OCI-M1 (cell line): ENCODE results near the gene LTBP4.

Source experiments
- DNase-seq: peaks from one replicate; lab custom pipeline; 2025; lab: John Stamatoyannopoulos, UW

The LTBP4 gene

GRCh38 chr19:40597329-40597838, 3.8 kb upstream of the LTBP4 start:
- DNase-seq, result no peak

GRCh38 chr19:40598121-40598917, 2.9 kb upstream of the LTBP4 start:
- DNase-seq, result peak; percentile 96

GRCh38 chr19:40598918-40599307, 2.3 kb upstream of the LTBP4 start:
- DNase-seq, result no peak

GRCh38 chr19:40599331-40599901, 1.8 kb upstream of the LTBP4 start:
- peak; percentile 84 for DNase-seq

- no peak for DNase-seq
These were observed 1.1 kb upstream of the LTBP4 start for GRCh38 chr19:40599902-40600569.

- DNase-seq, result peak; percentile 48
These were observed 517 bp upstream of the LTBP4 start for GRCh38 chr19:40600570-40601133.

- no peak for DNase-seq
These were observed 1.9 kb downstream of the LTBP4 start for GRCh38 chr19:40603071-40603388.

- peak; percentile 100 for DNase-seq
These were observed 2.4 kb downstream of the LTBP4 start for GRCh38 chr19:40603389-40604170.

- no peak for DNase-seq
These were observed 3.0 kb downstream of the LTBP4 start for GRCh38 chr19:40604171-40604646.

GRCh38 chr19:40604647-40605215, 3.6 kb downstream of the LTBP4 start:
- peak; percentile 33 for DNase-seq

- peak; percentile 87 for DNase-seq
These were observed 4.2 kb downstream of the LTBP4 start for GRCh38 chr19:40605216-40605971.

- DNase-seq, result no peak
These were observed 6.4 kb downstream of the LTBP4 start for GRCh38 chr19:40607311-40608239.

GRCh38 chr19:40608240-40608621, 7.1 kb downstream of the LTBP4 start:
- no peak for DNase-seq

- DNase-seq, result no peak
These were observed 7.8 kb downstream of the LTBP4 start for GRCh38 chr19:40608957-40609356.

GRCh38 chr19:40609561-40610395, 8.6 kb downstream of the LTBP4 start:
- peak; percentile 98 for DNase-seq

GRCh38 chr19:40610396-40611064, 9.4 kb downstream of the LTBP4 start:
- no peak for DNase-seq

GRCh38 chr19:40611096-40611495, 9.9 kb downstream of the LTBP4 start:
- DNase-seq, result no peak
